KBM-7 (cell line): ENCODE results near the gene LCNL1.

Experiments used
- DNase-seq: peaks from one replicate; pipeline ENCODE4 v3.0.0-alpha.2; 2015
- in situ Hi-C: fragments of 300-500 bp; cut with MboI; formaldehyde crosslinking; loops from 2 replicates; pipeline ENCODE4 v1.14.3; 2020; ENCODE audit warnings: low sequenced_read_pairs, low pct_unique_long_range_greater_than_20kb, mixed read lengths

LCNL1 gene

DNA sequence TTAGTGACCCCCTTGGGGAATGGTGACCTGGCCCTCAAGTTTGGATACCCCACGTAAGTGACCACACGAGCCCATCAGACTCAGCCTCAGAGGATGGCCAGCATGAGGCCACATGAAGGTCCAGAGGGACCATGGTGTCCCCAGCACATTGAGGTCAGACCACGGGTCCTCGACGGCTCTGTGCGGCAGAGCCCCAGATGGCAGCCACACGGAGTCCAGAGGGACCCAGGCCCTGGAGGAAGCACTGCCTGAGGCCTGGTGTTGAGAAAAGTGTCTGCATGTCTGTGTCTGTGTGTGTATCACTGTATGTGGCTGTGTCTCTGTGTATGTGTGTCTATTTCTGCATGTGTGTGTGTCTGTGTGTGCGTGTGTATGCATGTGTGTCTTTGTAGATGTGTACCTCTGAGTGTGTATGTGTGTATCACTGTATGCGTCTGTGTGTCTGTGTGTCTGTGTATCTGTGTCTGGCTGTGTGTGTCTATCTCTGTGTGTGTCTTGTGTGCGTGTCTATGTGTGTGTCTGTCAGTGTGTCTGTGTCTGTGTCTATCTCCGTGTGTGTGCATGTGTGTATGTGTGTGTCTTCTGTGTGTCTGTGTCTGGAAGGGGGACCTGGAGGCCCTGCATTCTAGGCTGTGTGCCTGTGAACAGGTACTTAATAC lies 992 bp downstream of the LCNL1 start:
- no peak for DNase-seq
- in situ Hi-C loops: no loop called here

DNA sequence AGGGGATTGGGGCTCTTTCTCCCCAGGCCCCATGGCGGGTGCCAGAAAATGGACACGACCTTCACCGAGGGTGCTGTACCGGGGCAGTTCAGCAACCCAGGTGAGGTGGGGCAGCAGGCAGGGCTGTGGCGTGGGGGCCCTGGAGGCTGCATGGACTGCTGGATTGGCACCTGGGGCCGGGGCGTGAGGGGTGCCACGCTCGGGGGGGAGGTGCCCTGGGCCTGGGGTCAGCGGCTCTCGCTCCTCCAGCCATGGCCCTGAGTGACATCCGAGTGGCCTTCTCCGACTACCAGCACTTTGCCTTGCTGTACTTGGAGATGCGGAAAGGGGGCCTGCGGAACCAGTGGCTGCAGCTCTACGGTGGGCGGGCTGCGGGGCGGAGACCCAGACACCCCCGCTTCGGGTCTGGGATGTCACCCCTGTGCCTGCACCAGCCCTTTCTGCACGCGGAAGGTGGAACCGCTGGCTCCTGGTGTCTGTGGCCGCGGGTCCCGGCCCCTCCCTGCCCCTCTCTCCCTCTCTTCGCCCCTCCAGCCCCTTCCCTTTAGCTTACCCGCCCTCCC lies 1.8 kb downstream of the LCNL1 start:
- no peak for DNase-seq
- in situ Hi-C loops: no loop called here

GRCh38 chr9:136985027-136985602 lies 2.3 kb downstream of the LCNL1 start:
- in situ Hi-C loops: no loop called here
- DNase-seq: no peak

DNA sequence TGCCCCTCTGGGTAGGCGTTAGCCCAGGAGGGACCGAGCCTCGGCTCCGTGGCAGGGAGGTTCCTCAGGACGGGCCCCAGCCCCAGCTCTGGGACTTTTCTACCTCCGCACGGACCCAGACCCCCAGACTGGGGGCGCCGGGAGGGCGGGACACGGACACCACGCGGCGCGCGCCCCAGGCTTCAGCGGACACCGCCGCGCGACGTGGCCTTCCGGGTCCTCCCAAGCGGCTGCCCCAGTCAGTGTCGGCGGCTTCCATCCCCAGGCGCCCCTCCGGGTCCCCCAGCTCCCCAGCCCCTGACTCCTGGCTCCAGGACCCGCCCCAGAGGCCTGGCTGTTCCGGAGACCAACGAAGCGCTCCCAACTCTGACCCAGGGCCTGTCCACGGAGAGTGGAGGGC lies 3.1 kb downstream of the LCNL1 start:
- in situ Hi-C loops: no loop called here
- DNase-seq: no peak

GRCh38 chr9:136988872-136989271 lies 6.1 kb downstream of the LCNL1 start:
- in situ Hi-C loops: no loop called here
- no peak for DNase-seq

DNA sequence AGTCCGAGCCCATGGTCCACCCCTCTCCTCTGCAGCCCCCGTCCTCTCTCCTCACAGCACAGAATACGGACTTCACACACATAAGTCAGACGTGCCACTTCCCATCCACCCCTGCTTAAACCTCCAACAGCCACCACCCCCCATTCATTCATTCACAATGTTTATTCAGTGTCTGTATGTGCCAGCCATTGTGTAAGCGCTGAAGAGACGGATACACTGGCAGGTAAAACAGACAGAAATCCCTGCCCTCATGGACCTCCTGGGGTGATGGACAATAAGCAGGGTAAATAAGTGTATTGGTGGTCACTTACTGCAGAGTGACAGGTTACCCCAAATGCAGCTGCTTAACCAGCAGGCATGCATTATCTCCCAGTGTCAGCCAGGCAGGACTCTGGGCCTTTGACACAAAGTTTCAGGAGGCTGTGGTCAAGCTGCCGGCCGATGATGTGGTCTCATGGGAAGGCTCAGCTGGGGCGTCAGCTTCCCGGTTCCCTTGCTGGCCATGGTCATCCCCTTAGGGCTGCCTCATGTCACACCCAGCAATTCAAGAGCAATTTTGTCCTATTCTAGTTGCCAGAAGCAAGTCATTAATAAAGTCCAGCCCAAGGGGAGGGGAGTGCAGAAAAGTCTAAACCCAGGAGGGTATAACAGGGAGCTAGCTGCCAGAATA lies 7.6 kb downstream of the LCNL1 start:
- in situ Hi-C loops: no loop called here
- no peak for DNase-seq

DNA sequence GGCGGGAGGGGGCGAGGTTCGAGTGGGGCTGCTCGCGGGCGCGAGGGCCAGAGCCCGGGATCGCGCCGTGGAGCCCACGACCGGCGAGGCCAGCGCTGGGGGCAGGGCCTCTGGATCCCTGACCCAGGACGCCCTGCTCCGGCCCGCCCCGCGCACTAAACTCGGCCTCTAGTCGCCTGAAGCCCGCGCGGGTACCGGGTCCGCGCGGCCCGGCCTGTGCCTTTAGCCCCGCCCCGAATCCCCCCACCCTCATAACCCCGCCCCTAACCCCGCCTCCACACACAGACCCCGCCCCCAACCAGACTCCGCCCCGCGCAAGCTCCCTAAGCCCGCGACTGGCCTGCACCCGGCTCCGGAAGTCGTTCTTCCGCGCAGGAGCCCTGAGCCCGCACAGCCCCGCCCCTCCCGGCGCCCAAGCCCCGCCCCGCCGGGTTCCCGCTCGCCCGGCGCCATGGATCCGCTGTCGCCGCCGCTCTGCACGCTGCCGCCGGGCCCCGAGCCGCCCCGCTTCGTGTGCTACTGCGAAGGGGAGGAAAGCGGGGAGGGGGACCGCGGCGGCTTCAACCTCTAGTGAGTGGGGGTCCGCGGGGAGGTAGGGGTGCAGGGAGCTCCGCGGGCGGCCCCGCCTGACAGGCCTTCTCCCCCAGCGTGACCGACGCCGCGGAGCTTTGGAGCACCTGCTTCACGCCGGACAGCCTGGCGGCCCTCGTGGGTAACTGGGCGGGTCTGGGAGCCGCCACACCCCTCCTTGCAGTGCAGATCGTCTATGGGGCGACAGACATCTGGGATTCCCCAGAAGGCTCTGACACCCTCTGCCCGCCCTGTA lies 9.4 kb downstream of the LCNL1 start, which contains the start of gene PAXX:
Gene PAXX, plus strand, starts transcription at position 430 of the 826 bp plus-strand sequence. Its CDS starts 22 bp downstream, at position 452.
- in situ Hi-C loops: no loop called here
- DNase-seq: peak; percentile 67

- in situ Hi-C loops: no loop called here
These were observed 10.1 kb downstream of the LCNL1 start for GRCh38 chr9:136992819-136993369.

GRCh38 chr9:136994180-136994887 lies 11.5 kb downstream of the LCNL1 start:
- DNase-seq: no peak
- in situ Hi-C loops: no loop called here

More at GRCh38 chr9:136992819-136993369, 10.1 kb downstream of the LCNL1 start:
- no peak for DNase-seq

DNA sequence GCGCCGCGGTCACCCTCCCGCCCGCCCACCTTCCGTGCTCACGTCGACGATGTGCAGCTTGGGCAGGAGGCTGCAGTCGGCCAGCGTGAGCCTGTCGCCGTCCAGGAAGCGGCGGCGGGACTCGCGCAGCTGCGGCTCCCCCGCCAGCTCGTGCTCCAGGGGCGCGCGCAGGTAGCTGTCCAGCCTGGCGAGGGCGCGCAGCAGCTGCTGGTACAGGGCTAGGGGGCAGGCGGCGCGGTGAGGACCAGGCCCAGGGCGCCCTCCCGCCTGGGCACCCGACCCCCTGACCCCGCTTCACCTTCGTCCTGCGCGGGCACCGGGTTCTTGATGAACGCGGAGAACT lies 12.1 kb downstream of the LCNL1 start:
- in situ Hi-C loops: no loop called here
- DNase-seq: no peak

- in situ Hi-C loops: no loop called here
- no peak for DNase-seq
These were observed 12.6 kb downstream of the LCNL1 start for GRCh38 chr9:136995362-136995761.

GRCh38 chr9:136995772-136996311 lies 13.0 kb downstream of the LCNL1 start:
- DNase-seq: no peak
- in situ Hi-C loops: no loop called here

DNA sequence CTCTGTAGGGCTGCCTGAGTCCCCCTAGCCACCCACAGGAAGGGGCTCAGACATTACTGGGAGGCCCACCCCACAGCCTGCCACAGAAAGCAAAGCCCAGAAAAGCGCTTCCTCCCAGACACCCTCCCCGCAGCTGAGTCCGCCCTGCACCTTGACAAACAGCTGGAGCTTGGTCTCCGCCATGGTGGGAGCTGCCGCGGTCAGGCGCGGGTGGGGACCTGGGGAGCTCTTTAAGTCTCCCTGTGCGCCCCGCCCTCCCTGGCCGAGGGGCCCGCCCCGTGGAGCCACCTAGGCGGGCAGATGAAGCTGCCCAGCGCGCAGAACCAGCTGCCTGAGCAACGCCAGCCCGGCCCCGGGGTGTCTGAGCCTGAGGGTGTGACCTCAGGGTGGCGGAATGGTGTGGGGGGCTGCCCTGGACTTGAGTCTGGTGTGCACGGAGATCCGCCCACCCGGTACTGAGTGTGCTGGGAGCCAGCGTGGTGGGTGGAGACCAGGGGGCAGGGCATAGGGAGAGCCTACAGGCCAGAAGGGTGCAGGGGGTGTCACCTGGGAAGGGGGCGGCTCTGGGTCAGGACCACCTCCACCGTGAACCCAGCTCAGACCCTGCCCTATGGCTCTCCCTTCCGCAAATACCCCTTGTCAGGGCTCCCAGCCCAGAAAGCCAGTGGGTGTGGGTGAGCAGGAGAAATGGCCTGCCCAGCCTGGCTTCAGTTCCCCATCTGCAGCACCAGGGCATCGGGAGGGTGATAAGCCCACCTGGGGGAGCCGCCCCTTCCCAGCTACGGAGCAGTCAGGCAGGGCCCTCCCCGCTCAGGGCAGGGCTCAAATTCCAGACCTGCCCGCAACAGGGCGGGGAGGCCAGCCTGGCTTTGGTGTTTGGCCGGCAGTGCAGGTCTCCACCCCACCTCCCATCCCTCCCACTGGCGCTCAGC lies 13.8 kb downstream of the LCNL1 start, which contains the start of gene CLIC3:
Gene CLIC3, minus strand, starts transcription at position 208 of the 932 bp plus-strand sequence. Its CDS starts 25 bp downstream, at position 183.
- in situ Hi-C loops: no loop called here
- DNase-seq: peak; percentile 44

DNA sequence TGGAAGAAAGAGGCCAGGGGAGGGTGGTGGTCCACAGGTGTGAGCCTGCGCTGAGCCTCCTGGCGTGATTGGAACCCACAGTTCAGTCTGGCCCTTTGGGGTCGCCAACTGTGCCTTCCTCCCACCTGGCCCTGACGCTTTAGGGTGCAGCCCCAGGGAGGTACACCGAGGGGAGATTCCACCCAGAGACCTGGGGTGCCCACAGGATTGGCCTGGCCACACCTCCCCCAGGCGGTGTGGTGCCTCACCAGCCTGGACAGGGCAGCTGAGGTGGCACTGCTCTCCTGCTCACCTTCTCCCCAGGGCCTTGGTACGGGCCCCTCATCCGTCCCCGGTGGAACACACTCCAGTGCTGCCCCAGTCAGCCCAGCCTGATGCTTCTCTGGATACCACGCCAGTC lies 14.6 kb downstream of the LCNL1 start:
- in situ Hi-C loops: no loop called here
- no peak for DNase-seq

- in situ Hi-C loops: no loop called here
These were observed 15.0 kb downstream of the LCNL1 start for GRCh38 chr9:136997830-136998234.

DNA sequence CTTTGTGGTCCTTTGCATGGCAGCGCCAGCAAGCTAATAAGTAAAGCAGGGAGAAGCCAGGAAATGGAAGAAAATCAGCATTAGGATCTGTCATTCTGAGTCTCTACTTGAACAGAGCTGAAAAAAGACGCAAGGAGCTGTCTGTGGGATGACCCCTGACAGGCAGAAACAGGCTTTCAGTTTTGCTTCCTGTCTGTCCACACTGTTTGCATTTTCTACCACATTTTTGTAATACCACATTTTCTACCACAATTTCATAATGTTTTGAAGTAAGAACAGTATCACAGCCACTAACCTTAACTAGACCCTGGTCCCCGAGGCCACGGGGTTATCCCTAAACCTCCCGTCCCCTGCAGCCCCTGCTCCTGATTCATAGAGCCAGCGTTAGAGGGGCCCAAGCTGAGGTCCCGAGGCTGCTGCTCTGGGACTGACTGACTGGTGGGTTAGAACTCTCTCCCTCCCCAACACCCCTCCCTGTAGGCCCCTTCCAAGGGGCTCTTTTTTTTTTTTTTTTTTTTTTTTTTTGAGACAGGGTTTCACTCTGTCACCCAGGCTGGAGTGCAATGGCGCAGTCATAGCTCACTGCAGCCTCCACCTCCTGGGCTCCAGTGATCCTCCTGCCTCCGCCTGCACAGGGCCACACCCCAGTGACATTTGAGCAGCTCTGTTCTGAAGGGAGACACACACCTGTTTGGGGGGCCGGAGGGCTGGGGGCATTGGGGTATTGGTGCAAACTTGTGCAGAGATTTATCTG lies 17.6 kb downstream of the LCNL1 start:
- peak; percentile 53 for DNase-seq
- in situ Hi-C loops: no loop called here

More at GRCh38 chr9:136997830-136998234, 15.0 kb downstream of the LCNL1 start:
- peak; percentile 36 for DNase-seq
